Breast epithelium (tissue), 4 donors: ENCODE results near the gene ADAMTS2. TPM values are rescaled to one million over a fixed set of nuclear protein-coding genes. Genes with fewer than 3 reads are reported as not detected.

ENCODE experiments used
- DNase-seq, 2 donors: peaks; one replicate each; pipeline ENCODE4 v3.0.0-alpha.2; 2019; ENCODE audit warnings: low spot score in 2 of 2
- H3K27ac ChIP-seq, 2 donors: fragments of 200-600 bp; sonication (generic) in 1 of 2; one replicate each; pipeline ENCODE4 v1.5.1; 2016 to 2019; ENCODE audit warnings: mild to moderate bottlenecking in 1 of 2
- H3K27me3 ChIP-seq, 2 donors: fragments of 200-600 bp; sonication (generic) in 1 of 2; one replicate each; pipeline versions ENCODE4 v1.5.1 to v1.6.0; 2017 to 2019; ENCODE audit warnings: control low read depth in 1 of 2, mild to moderate bottlenecking in 1 of 2
- H3K36me3 ChIP-seq: fragments of 200-600 bp; one replicate; pipeline ENCODE4 v1.5.1; 2019
- H3K4me1 ChIP-seq, 2 donors: fragments of 200-600 bp; sonication (generic); one replicate each; pipeline ENCODE4 v1.5.1; 2016 to 2019; ENCODE audit warnings: control low read depth in 1 of 2
- H3K4me3 ChIP-seq, 3 donors: fragments of 200-600 bp; sonication (generic); 1 replicate in 2 of 3; 2 replicates in 1 of 3; pipeline ENCODE4 v1.5.1; 2016 to 2019; ENCODE audit warnings: mild to moderate bottlenecking in 3 of 3, moderate library complexity in 2 of 3
- H3K9me3 ChIP-seq, 2 donors: fragments of 200-600 bp; sonication (generic) in 1 of 2; one replicate each; pipeline ENCODE4 v1.5.1; 2016 to 2019; ENCODE audit warnings: control low read depth in 1 of 2
- CTCF ChIP-seq, 3 donors: fragments of 450-650 bp; IDR thresholded peaks; one replicate each; pipeline ENCODE4 v1.5.1; 2016 to 2017; ENCODE audit warnings: antibody characterized with exemption in 3 of 3, mild to moderate bottlenecking in 3 of 3, moderate library complexity in 3 of 3
- POLR2A ChIP-seq: fragments of 450-650 bp; IDR thresholded peaks from one replicate; pipeline ENCODE4 v1.6.1; 2016; ENCODE audit warnings: antibody characterized with exemption, mild to moderate bottlenecking, moderate library complexity
- POLR2AphosphoS5 ChIP-seq, 3 donors: sonication (generic); formaldehyde crosslinking; IDR thresholded peaks; one replicate each; pipeline ENCODE4 v1.6.1; 2017; ENCODE audit warnings: antibody characterized with exemption in 3 of 3
- intact Hi-C: fragments of 100-400 bp; cut with DNase I; formaldehyde crosslinking; loops from one replicate; pipeline ENCODE4 v1.15.1; 2023; ENCODE audit warnings: low total_unique reads
- total RNA-seq, 3 donors: library from RNA; depleted of rRNA; stranded (reverse); fragments of >200 nt; gene quantifications; one replicate each; pipeline ENCODE4 v1.1.0, GENCODE V29; 2016

Gene ADAMTS2
- total RNA-seq, 3 donors from 2014 or later = 11.3 to 51.8 (median 19.7) TPM

GRCh38 chr5:179171816-179172745 lies 173.2 kb downstream of the ADAMTS2 start:
- Histone ChIP-seq H3K27me3 (no peaks in the 10 kb centered on the region), H3K4me3 (no peak overlapping the region), H3K9me3 (no peaks in the 10 kb centered on the region), H3K4me1 (no peaks in the 10 kb centered on the region), H3K27ac (no peak overlapping the region), H3K36me3 (no peaks in the 10 kb centered on the region)
- intact Hi-C loops = no loop called here
- TF ChIP-seq CTCF (IDR thresholded peaks at IDR 0.05) (no peak), POLR2AphosphoS5 (IDR thresholded peaks at IDR 0.05) (no peak), POLR2A (no peak)
- DNase-seq = no peak

GRCh38 chr5:179171251-179171815 lies 173.9 kb downstream of the ADAMTS2 start:
- TF ChIP-seq POLR2AphosphoS5 (IDR thresholded peaks at IDR 0.05) (no peak), POLR2A (no peak), CTCF (IDR thresholded peaks at IDR 0.05) (no peak)
- intact Hi-C loops = no loop called here
- DNase-seq = no peak
- Histone ChIP-seq H3K27ac (no peak overlapping the region), H3K4me1 (no peaks in the 10 kb centered on the region), H3K4me3 (no peak overlapping the region), H3K27me3 (no peaks in the 10 kb centered on the region), H3K36me3 (no peaks in the 10 kb centered on the region), H3K9me3 (no peaks in the 10 kb centered on the region)

GRCh38 chr5:179170606-179171005 lies 174.7 kb downstream of the ADAMTS2 start:
- intact Hi-C loops = no loop called here
- H3K27me3 ChIP-seq = no peaks in the 10 kb centered on the region

GRCh38 chr5:179169836-179170235 lies 175.4 kb downstream of the ADAMTS2 start:
- Histone ChIP-seq H3K9me3 (no peaks in the 10 kb centered on the region), H3K27me3 (no peaks in the 10 kb centered on the region), H3K4me3 (no peak overlapping the region), H3K4me1 (no peaks in the 10 kb centered on the region), H3K36me3 (no peaks in the 10 kb centered on the region), H3K27ac (no peak overlapping the region)
- TF ChIP-seq POLR2AphosphoS5 (IDR thresholded peaks at IDR 0.05) (no peak), CTCF (IDR thresholded peaks at IDR 0.05) (no peak), POLR2A (no peak)
- intact Hi-C loops = loop anchor here (10.0 kb wide), 2 partner anchors 325 to 1875 kb away; no protein-coding TSS in a partner anchor
- no peak for DNase-seq

More at GRCh38 chr5:179170606-179171005, 174.7 kb downstream of the ADAMTS2 start:
- H3K9me3 ChIP-seq = no peaks in the 10 kb centered on the region
- no peak overlapping the region for H3K4me3 ChIP-seq
- no peak overlapping the region for H3K27ac ChIP-seq
- TF ChIP-seq POLR2A = no peak
- no peak for TF ChIP-seq CTCF (IDR thresholded peaks at IDR 0.05)
- TF ChIP-seq POLR2AphosphoS5 (IDR thresholded peaks at IDR 0.05) = no peak
- H3K36me3 ChIP-seq = no peaks in the 10 kb centered on the region
- no peaks in the 10 kb centered on the region for H3K4me1 ChIP-seq
- DNase-seq = no peak

- H3K9me3 ChIP-seq = no peaks in the 10 kb centered on the region
- H3K4me1 ChIP-seq = no peaks in the 10 kb centered on the region
- no peak for DNase-seq
- TF ChIP-seq CTCF (IDR thresholded peaks at IDR 0.05) (no peak), POLR2A (no peak), POLR2AphosphoS5 (IDR thresholded peaks at IDR 0.05) (no peak)
- H3K4me3 ChIP-seq = no peak overlapping the region
- intact Hi-C loops = loop anchor here (10.0 kb wide), 2 partner anchors 326 to 1874 kb away; no protein-coding TSS in a partner anchor
- no peaks in the 10 kb centered on the region for H3K27me3 ChIP-seq
- no peak overlapping the region for H3K27ac ChIP-seq
- H3K36me3 ChIP-seq = no peaks in the 10 kb centered on the region
Observed at GRCh38 chr5:179168664-179169063, 176.6 kb downstream of the ADAMTS2 start.
